ENCODE measurements around the gene RAB6B.
A peak's percentile ranks its signal among the peaks of the same experiment; 100 is the strongest.

Gene RAB6B

DNA sequence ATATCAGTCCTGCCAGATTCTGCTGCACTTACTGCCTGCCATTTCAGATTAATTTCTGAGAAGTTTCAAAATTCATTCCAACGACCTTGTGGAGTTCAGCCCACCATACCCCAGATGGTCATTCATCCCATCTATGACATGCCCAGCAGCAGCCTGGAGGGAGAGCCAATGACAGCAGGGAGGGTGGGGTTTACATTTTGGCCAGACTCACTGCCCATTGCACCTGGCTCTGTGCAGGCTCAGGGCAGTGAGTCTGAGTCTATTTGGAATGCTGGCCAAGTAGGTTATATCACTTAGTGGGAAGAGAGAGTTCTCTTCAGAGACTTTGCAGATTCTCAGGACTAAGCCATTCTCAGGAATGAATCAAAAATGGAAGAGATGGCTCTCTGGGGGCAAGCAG is 68.5 kb downstream of the RAB6B start:
- no peak overlapping the region for H3K27ac ChIP-seq (ENCODE audit: low read length)
- H3K9ac ChIP-seq (ENCODE audit: low read depth, low read length), result no peak overlapping the region
- H3K4me1 ChIP-seq (ENCODE audit: insufficient read depth, low read length), result peaks cover 3% of the 10 kb centered on the region; the same call in 1 of the 2 replicates
- H3K36me3 ChIP-seq (ENCODE audit: insufficient read depth, low read depth, low read length), result peaks cover 33% of the 10 kb centered on the region; the same call in 1 of the 2 replicates
- no peaks in the 10 kb centered on the region for H3K27me3 ChIP-seq (ENCODE audit: insufficient read depth, low read length)
- H3K9me3 ChIP-seq (ENCODE audit: insufficient read depth, low read depth, low read length), result no peaks in the 10 kb centered on the region
- H3K4me3 ChIP-seq (ENCODE audit: low read length), result no peak overlapping the region

- Histone ChIP-seq H3K9ac (ENCODE audit: low read depth, low read length) (no peak overlapping the region), H3K4me3 (ENCODE audit: low read length) (no peak overlapping the region), H3K9me3 (ENCODE audit: insufficient read depth, low read depth, low read length) (no peaks in the 10 kb centered on the region), H3K27ac (ENCODE audit: low read length) (no peak overlapping the region), H3K27me3 (ENCODE audit: insufficient read depth, low read length) (no peaks in the 10 kb centered on the region), H3K36me3 (ENCODE audit: insufficient read depth, low read depth, low read length) (peaks cover 42% of the 10 kb centered on the region; the same call in 1 of the 2 replicates), H3K4me1 (ENCODE audit: insufficient read depth, low read length) (peaks cover 12% of the 10 kb centered on the region; the same call in 1 of the 2 replicates)
These were observed 69.5 kb downstream of the RAB6B start for GRCh38 chr3:133825969-133826727.

DNA sequence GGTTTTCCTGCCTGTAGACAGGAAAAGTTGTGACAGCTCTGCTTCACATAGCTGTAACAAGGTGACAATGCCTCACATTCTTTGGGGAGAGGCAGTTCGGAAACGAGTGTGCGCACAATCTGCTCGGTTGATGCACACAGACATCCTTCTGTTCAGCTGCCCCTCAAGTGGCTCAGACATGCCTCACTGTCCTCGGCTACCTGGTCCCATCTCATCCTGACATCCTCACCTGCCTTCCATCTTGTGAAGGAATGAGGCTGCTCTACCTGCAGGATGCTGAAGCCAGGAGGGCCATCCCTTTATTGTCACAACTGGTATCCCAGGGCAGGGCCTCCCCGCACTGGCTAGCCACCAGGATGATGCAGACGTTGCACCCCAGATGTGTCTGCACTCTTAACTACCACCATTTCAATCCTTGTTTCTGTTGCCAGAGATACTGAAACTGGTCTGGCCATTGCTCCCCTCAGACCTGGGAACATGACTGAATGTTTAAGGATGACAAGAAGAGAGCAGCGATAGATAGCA is 70.7 kb downstream of the RAB6B start:
- Histone ChIP-seq H3K36me3 (ENCODE audit: insufficient read depth, low read depth, low read length) (peaks cover 53% of the 10 kb centered on the region), H3K27me3 (ENCODE audit: insufficient read depth, low read length) (no peaks in the 10 kb centered on the region), H3K4me3 (ENCODE audit: low read length) (no peak overlapping the region), H3K27ac (ENCODE audit: low read length) (no peak overlapping the region), H3K4me1 (ENCODE audit: insufficient read depth, low read length) (peaks cover 16% of the 10 kb centered on the region; the same call in 1 of the 2 replicates), H3K9me3 (ENCODE audit: insufficient read depth, low read depth, low read length) (no peaks in the 10 kb centered on the region), H3K9ac (ENCODE audit: low read depth, low read length) (no peak overlapping the region)

- H3K9ac ChIP-seq (ENCODE audit: low read depth, low read length), result no peak overlapping the region
- H3K4me1 ChIP-seq (ENCODE audit: insufficient read depth, low read length), result peaks cover 16% of the 10 kb centered on the region; the same call in 1 of the 2 replicates
- no peak overlapping the region for H3K27ac ChIP-seq (ENCODE audit: low read length)
- peaks cover 74% of the 10 kb centered on the region for H3K36me3 ChIP-seq (ENCODE audit: insufficient read depth, low read depth, low read length)
- H3K9me3 ChIP-seq (ENCODE audit: insufficient read depth, low read depth, low read length), result no peaks in the 10 kb centered on the region
- H3K27me3 ChIP-seq (ENCODE audit: insufficient read depth, low read length), result no peaks in the 10 kb centered on the region
- H3K4me3 ChIP-seq (ENCODE audit: low read length), result peak overlapping the region; percentile 12
These were observed 73.7 kb downstream of the RAB6B start for GRCh38 chr3:133821767-133822638.

DNA sequence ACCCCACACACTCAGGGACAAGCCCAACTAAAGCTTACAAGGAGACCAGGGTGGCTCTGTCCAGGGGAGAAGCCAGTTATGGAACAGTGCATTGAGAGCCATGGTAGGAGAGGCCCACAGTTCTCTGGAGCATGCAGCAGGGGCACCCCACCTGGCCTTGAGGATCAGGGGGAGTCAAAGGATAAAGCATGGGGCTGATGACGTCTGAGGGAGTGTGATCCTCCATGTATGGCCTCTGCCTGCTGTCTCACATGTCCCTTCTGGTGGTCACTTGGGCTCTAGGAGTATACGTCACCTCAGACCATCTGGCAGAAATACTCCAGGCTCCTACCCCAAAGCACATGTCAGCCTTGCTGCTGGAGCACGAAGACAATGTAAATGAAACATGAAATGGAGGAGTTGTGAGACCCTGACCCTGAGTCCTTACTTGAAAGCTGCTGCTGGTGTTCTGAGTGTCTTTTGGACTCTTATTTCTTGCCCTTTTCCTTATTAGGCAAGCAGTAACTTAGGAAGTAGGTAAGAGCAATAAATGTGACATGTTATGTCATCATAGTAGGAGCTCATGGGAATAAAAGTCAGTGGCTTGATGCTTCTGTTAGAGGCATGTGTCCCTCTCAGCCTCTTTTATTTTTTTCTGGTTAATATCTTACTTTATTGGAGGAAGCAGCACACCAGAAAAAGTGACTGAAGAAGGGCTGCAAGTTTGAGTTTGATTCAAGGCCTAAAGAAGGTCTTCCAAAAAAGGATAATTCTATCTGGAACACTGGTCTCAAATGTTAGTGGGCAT is 74.6 kb downstream of the RAB6B start:
- Histone ChIP-seq H3K36me3 (ENCODE audit: insufficient read depth, low read depth, low read length) (peaks cover 84% of the 10 kb centered on the region), H3K9me3 (ENCODE audit: insufficient read depth, low read depth, low read length) (no peaks in the 10 kb centered on the region), H3K27me3 (ENCODE audit: insufficient read depth, low read length) (no peaks in the 10 kb centered on the region), H3K9ac (ENCODE audit: low read depth, low read length) (no peak overlapping the region), H3K4me1 (ENCODE audit: insufficient read depth, low read length) (peaks cover 16% of the 10 kb centered on the region; the same call in 1 of the 2 replicates), H3K4me3 (ENCODE audit: low read length) (peak overlapping the region; percentile 12), H3K27ac (ENCODE audit: low read length) (no peak overlapping the region)

DNA sequence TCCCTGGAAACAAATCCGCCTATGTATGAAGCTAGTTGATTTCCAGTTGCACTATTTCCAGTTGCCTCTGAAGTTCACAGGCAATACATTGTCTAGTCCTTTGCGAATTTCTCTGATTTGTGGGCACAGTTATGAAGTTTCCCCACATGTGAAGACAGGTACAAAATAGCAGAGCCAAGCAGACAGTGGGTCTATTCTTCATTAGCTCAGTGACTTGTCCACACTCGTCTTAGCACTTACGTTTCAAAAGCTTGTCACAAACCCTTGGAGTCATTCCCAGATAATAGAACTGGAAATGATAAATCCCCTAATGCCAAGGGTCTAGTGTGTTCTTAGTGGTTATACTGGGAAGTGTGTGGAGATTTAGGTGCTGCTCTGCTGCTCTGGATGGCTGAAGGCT is 75.6 kb downstream of the RAB6B start:
- Histone ChIP-seq H3K27me3 (ENCODE audit: insufficient read depth, low read length) (no peaks in the 10 kb centered on the region), H3K4me3 (ENCODE audit: low read length) (no peak overlapping the region), H3K36me3 (ENCODE audit: insufficient read depth, low read depth, low read length) (peaks cover 89% of the 10 kb centered on the region), H3K4me1 (ENCODE audit: insufficient read depth, low read length) (peaks cover 16% of the 10 kb centered on the region; the same call in 1 of the 2 replicates), H3K27ac (ENCODE audit: low read length) (no peak overlapping the region), H3K9me3 (ENCODE audit: insufficient read depth, low read depth, low read length) (no peaks in the 10 kb centered on the region), H3K9ac (ENCODE audit: low read depth, low read length) (no peak overlapping the region)

DNA sequence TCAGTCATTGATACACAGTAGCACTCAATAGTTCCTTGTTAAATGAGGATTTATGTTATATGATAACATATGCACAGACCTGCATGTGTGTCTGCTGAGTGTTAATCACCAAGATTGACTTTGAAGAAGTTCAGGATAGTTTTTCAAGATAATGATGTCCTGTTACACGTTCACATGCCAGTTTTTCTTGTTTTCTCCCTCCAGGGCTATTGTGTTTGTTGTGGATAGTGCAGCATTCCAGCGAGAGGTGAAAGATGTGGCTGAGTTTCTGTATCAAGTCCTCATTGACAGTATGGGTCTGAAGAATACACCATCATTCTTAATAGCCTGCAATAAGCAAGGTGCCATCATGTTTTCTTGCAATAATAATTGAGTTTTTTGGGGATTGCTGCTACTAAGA is 80.3 kb downstream of the RAB6B start:
- Histone ChIP-seq H3K9me3 (ENCODE audit: insufficient read depth, low read depth, low read length) (no peaks in the 10 kb centered on the region), H3K4me3 (ENCODE audit: low read length) (no peak overlapping the region), H3K4me1 (ENCODE audit: insufficient read depth, low read length) (no peaks in the 10 kb centered on the region), H3K27ac (ENCODE audit: low read length) (no peak overlapping the region), H3K9ac (ENCODE audit: low read depth, low read length) (no peak overlapping the region), H3K36me3 (ENCODE audit: insufficient read depth, low read depth, low read length) (peaks cover 87% of the 10 kb centered on the region), H3K27me3 (ENCODE audit: insufficient read depth, low read length) (no peaks in the 10 kb centered on the region)

DNA sequence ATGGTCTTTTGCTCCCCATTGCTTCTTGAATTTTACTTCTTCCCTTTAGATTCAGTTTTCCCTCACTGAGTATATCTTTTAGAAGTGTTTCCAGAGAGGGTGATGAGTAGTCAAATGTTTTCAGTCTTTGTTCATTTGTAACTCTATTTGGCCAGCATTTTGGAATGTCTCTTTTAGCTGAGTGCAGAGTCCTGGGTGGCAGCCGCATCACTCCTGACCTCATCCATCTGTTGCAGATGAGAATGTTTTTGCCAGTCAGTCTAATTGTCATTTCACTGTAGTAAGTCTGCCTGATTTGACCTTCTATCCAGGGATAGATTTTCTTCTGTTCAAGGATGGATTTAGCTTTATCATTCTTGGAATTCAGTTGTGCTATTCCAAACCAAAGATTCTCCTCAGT is 82.8 kb downstream of the RAB6B start:
- Histone ChIP-seq H3K9me3 (ENCODE audit: insufficient read depth, low read depth, low read length) (no peaks in the 10 kb centered on the region), H3K27ac (ENCODE audit: low read length) (no peak overlapping the region), H3K27me3 (ENCODE audit: insufficient read depth, low read length) (no peaks in the 10 kb centered on the region), H3K4me3 (ENCODE audit: low read length) (no peak overlapping the region), H3K4me1 (ENCODE audit: insufficient read depth, low read length) (no peaks in the 10 kb centered on the region), H3K9ac (ENCODE audit: low read depth, low read length) (no peak overlapping the region), H3K36me3 (ENCODE audit: insufficient read depth, low read depth, low read length) (peaks cover 90% of the 10 kb centered on the region)

DNA sequence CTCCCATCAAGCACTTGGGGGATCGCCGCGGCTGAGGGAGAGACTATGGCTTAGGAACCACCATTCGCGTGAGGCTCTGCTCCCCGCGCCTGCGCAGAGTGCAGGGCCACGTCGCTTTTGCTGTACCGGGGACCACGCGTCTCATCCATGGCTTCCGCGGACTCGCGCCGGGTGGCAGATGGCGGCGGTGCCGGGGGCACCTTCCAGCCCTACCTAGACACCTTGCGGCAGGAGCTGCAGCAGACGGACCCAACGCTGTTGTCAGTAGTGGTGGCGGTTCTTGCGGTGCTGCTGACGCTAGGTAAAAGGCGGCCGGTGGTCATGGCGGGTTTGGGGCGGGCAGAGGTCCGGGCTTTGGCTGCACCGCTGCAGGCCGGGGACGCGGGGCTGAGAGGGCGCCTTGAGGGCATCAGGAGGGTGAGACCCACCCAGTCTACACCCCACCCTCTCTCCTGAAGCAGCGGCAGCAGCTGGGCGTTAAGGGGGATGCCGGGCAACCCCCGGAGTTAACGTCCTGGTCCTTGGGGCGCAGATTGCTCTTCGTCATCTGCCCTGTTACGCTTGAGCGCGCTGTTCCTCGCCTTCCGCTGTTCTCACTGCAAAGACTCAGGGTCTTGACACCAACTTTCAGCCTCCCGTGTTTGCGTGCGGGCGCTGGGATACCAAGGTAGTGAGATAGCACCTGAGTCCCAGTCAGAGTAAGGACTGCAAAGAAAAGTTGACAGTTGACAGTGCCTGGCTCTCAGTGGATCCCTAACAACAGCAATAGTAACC is 89.8 kb downstream of the RAB6B start, which contains the start of gene SRPRB:
Gene SRPRB, plus strand, starts transcription at position 114 of the 774 bp plus-strand sequence. Its CDS starts 34 bp downstream, at position 148.
- Histone ChIP-seq H3K27me3 (ENCODE audit: insufficient read depth, low read length) (no peaks in the 10 kb centered on the region), H3K4me1 (ENCODE audit: insufficient read depth, low read length) (no peaks in the 10 kb centered on the region), H3K9ac (ENCODE audit: low read depth, low read length) (peak within 1 kb of the TSS; percentile 79), H3K4me3 (ENCODE audit: low read length) (peak within 1 kb of the TSS; percentile 90), H3K36me3 (ENCODE audit: insufficient read depth, low read depth, low read length) (peaks cover 30% of the 10 kb centered on the region), H3K9me3 (ENCODE audit: insufficient read depth, low read depth, low read length) (no peaks in the 10 kb centered on the region), H3K27ac (ENCODE audit: low read length) (no peak within 1 kb of the TSS)

GRCh38 chr3:133805384-133805701 is 90.3 kb downstream of the RAB6B start:
- Histone ChIP-seq H3K27me3 (ENCODE audit: insufficient read depth, low read length) (no peaks in the 10 kb centered on the region), H3K27ac (ENCODE audit: low read length) (no peak overlapping the region), H3K4me1 (ENCODE audit: insufficient read depth, low read length) (no peaks in the 10 kb centered on the region), H3K9ac (ENCODE audit: low read depth, low read length) (no peak overlapping the region), H3K4me3 (ENCODE audit: low read length) (peak overlapping the region; percentile 90), H3K36me3 (ENCODE audit: insufficient read depth, low read depth, low read length) (peaks cover 25% of the 10 kb centered on the region), H3K9me3 (ENCODE audit: insufficient read depth, low read depth, low read length) (no peaks in the 10 kb centered on the region)

Data from iPS-20b (cell line).